Keratinocyte (primary cell): ENCODE data around the gene NAPB. TPM values are rescaled to one million over a fixed set of nuclear protein-coding genes. Genes with fewer than 3 reads are reported as not detected.

Experiments used
- DNase-seq: peaks from one replicate; pipeline ENCODE4 v3.0.0-alpha.2; 2011; ENCODE audit warnings: low read depth, missing footprints, low spot score
- FAIRE-seq: peaks from 2 replicates; lab custom pipeline; 2011; peaks lifted over from hg19 to GRCh38; lab: Jason Lieb, UNC
- H2AFZ ChIP-seq: 2 replicates; pipeline ENCODE4 v1.6.0; 2012; ENCODE audit warnings: low read length, control low read depth, inconsistent platforms; ENCODE audit not compliant: control insufficient read depth
- H3K27ac ChIP-seq: 2 replicates; pipeline ENCODE4 v1.5.1; 2011; ENCODE audit warnings: low read length; ENCODE audit not compliant: control insufficient read depth, insufficient read depth
- H3K27me3 ChIP-seq: 3 replicates; pipeline ENCODE4 v1.6.0; 2011; ENCODE audit warnings: low read length; ENCODE audit not compliant: control insufficient read depth, insufficient read depth; ENCODE audit errors: extremely low read depth
- H3K36me3 ChIP-seq, 2 experiments: 2 replicates in 1 of 2; 3 replicates in 1 of 2; pipeline ENCODE4 v1.5.1; 2011; ENCODE audit warnings: low read length in 2 of 2, mild to moderate bottlenecking in 1 of 2; ENCODE audit not compliant: control insufficient read depth in 2 of 2, insufficient read depth in 2 of 2; ENCODE audit errors: extremely low read depth in 1 of 2
- H3K4me1 ChIP-seq: 3 replicates; pipeline ENCODE4 v1.5.1; 2011; ENCODE audit warnings: low read length; ENCODE audit not compliant: control insufficient read depth, insufficient read depth; ENCODE audit errors: extremely low read depth
- H3K4me2 ChIP-seq: 3 replicates; pipeline ENCODE4 v1.6.0; 2011; ENCODE audit warnings: low read depth, low read length; ENCODE audit not compliant: control insufficient read depth, insufficient read depth; ENCODE audit errors: extremely low read depth
- H3K4me3 ChIP-seq, 3 experiments: fragments of 200-600 bp in 1 of 3; sonication (generic) in 1 of 3; 2 replicates in 2 of 3; 3 replicates in 1 of 3; pipeline ENCODE4 v1.5.1; 2011 to 2016; ENCODE audit warnings: low read length in 3 of 3, mild to moderate bottlenecking in 3 of 3, control low read depth in 2 of 3, inconsistent platforms in 1 of 3, low read depth in 1 of 3, mixed read lengths in 1 of 3, mixed run types in 1 of 3, moderate library complexity in 1 of 3; ENCODE audit not compliant: control insufficient read depth in 2 of 3, insufficient read depth in 2 of 3; ENCODE audit errors: extremely low read depth in 1 of 3
- H3K79me2 ChIP-seq: 2 replicates; pipeline ENCODE4 v1.6.0; 2012; ENCODE audit warnings: low read length; ENCODE audit not compliant: control insufficient read depth, insufficient read depth
- H3K9ac ChIP-seq: 3 replicates; pipeline ENCODE4 v1.6.0; 2011; ENCODE audit warnings: low read length; ENCODE audit not compliant: control insufficient read depth, insufficient read depth; ENCODE audit errors: extremely low read depth
- H3K9me1 ChIP-seq: 3 replicates; pipeline ENCODE4 v1.6.0; 2011; ENCODE audit warnings: low read length; ENCODE audit not compliant: control insufficient read depth, insufficient read depth; ENCODE audit errors: extremely low read depth
- H3K9me3 ChIP-seq: 2 replicates; pipeline ENCODE4 v1.5.1; 2012; ENCODE audit warnings: low read depth, low read length; ENCODE audit not compliant: control insufficient read depth
- H4K20me1 ChIP-seq: 3 replicates; pipeline ENCODE4 v1.6.0; 2011; ENCODE audit warnings: low read length; ENCODE audit not compliant: control insufficient read depth, insufficient read depth; ENCODE audit errors: extremely low read depth
- CTCF ChIP-seq, 3 experiments: IDR thresholded peaks in 1 of 3; conservative IDR thresholded peaks in 1 of 3; optimal IDR thresholded peaks in 1 of 3; 2 replicates in 2 of 3; 3 replicates in 1 of 3; pipeline versions ENCODE3 to v1.5.1; 2011; ENCODE audit warnings: low read length in 3 of 3, mild to moderate bottlenecking in 3 of 3, moderate library complexity in 2 of 3, control low read depth in 1 of 3, inconsistent platforms in 1 of 3; ENCODE audit not compliant: insufficient read depth in 2 of 3; ENCODE audit errors: extremely low read depth in 1 of 3
- EZH2 ChIP-seq: IDR thresholded peaks from one replicate; pipeline ENCODE4 v1.6.1; 2012; ENCODE audit warnings: inconsistent platforms, mild to moderate bottlenecking, low read length, moderate library complexity
- dilution Hi-C: fragments of 300-500 bp; cut with MboI; formaldehyde crosslinking; loops from one replicate; pipeline ENCODE4 v1.7.0; 2020; ENCODE audit warnings: low sequenced_read_pairs; ENCODE audit not compliant: extremely low pct_ligation_motif_present
- polyA plus RNA-seq, 5 experiments: library from polyadenylated mRNA; depleted of rRNA in 3 of 5; stranded (reverse) in 3 of 5; stranded (forward) in 1 of 5; unstranded in 1 of 5; fragments of >200 nt; gene quantifications; 1 replicate in 1 of 5; 2 replicates in 3 of 5; 3 replicates in 1 of 5; pipeline versions ENCODE4 v1.2.1 to v1.2.3, GENCODE V29; 2011 to 2012; ENCODE audit warnings: missing spikeins in 2 of 5, low read depth in 1 of 5, low replicate concordance in 1 of 5

NAPB gene
- polyA plus RNA-seq, 1 donor (not counting 4 experiments of a cell fraction or from before 2014, with no cell fraction given) = 11.6 TPM

GRCh38 chr20:23456873-23457272 is 35.6 kb upstream of the NAPB start:
- Histone ChIP-seq H3K4me1 (no peaks in the 10 kb centered on the region), H3K36me3 (no peaks in the 10 kb centered on the region), H3K9me1 (peaks cover 3% of the 10 kb centered on the region), H3K27ac (no peak overlapping the region), H4K20me1 (no peaks in the 10 kb centered on the region), H3K79me2 (no peaks in the 10 kb centered on the region), H3K27me3 (no peaks in the 10 kb centered on the region), H2AFZ (no peak overlapping the region), H3K9me3 (no peaks in the 10 kb centered on the region), H3K4me2 (no peak overlapping the region), H3K9ac (no peak overlapping the region), H3K4me3 (no peak overlapping the region)
- dilution Hi-C loops = no loop called here
- DNase-seq (no peak), FAIRE-seq (no peak)
- no peak for TF ChIP-seq EZH2
- no peak for TF ChIP-seq CTCF (optimal IDR thresholded peaks at IDR 0.05 in 1 of 3, IDR thresholded peaks at IDR 0.05 in 1 of 3, conservative IDR thresholded peaks at IDR 0.05 in 1 of 3; ENCODE audit: extremely low read depth in 1 of 3, insufficient read depth in 2 of 3, low read length in 3 of 3)

GRCh38 chr20:23456409-23456808 is 35.1 kb upstream of the NAPB start:
- Histone ChIP-seq H3K9me1 (peaks cover 3% of the 10 kb centered on the region), H2AFZ (no peak overlapping the region), H3K36me3 (no peaks in the 10 kb centered on the region), H3K4me1 (no peaks in the 10 kb centered on the region), H3K4me2 (no peak overlapping the region), H3K27ac (no peak overlapping the region), H3K9ac (no peak overlapping the region), H3K9me3 (no peaks in the 10 kb centered on the region), H3K4me3 (no peak overlapping the region), H3K79me2 (no peaks in the 10 kb centered on the region), H3K27me3 (no peaks in the 10 kb centered on the region), H4K20me1 (no peaks in the 10 kb centered on the region)
- FAIRE-seq (no peak), DNase-seq (no peak)
- no peak for TF ChIP-seq EZH2
- dilution Hi-C loops = no loop called here

GRCh38 chr20:23455639-23456038 is 34.4 kb upstream of the NAPB start:
- H4K20me1 ChIP-seq = no peaks in the 10 kb centered on the region
- no peak overlapping the region for H3K4me2 ChIP-seq
- dilution Hi-C loops = no loop called here
- H3K27ac ChIP-seq = no peak overlapping the region
- H3K4me3 ChIP-seq = no peak overlapping the region
- no peaks in the 10 kb centered on the region for H3K4me1 ChIP-seq
- FAIRE-seq (no peak), DNase-seq (no peak)
- H3K27me3 ChIP-seq = no peaks in the 10 kb centered on the region
- no peaks in the 10 kb centered on the region for H3K36me3 ChIP-seq
- H3K9me1 ChIP-seq = peaks cover 3% of the 10 kb centered on the region
- H2AFZ ChIP-seq = no peak overlapping the region
- H3K79me2 ChIP-seq = no peaks in the 10 kb centered on the region
- no peak overlapping the region for H3K9ac ChIP-seq
- H3K9me3 ChIP-seq = no peaks in the 10 kb centered on the region
- TF ChIP-seq CTCF (optimal IDR thresholded peaks at IDR 0.05 in 1 of 3, IDR thresholded peaks at IDR 0.05 in 1 of 3, conservative IDR thresholded peaks at IDR 0.05 in 1 of 3; ENCODE audit: extremely low read depth in 1 of 3, insufficient read depth in 2 of 3, low read length in 3 of 3) = no peak
- no peak for TF ChIP-seq EZH2
